Mesenchymal stem cell (in vitro differentiated cells and primary cell): ENCODE measurements around the gene SCN8A.

Source experiments
- DNase-seq: peaks from one replicate; pipeline ENCODE4 v3.0.0-alpha.2; 2013
- H2AFZ ChIP-seq: one replicate; pipeline ENCODE4 v1.6.1; 2013; ENCODE audit warnings: low read depth, mild to moderate bottlenecking, control low read depth, inconsistent platforms, low read length, moderate library complexity
- H2AK5ac ChIP-seq: 2 replicates; pipeline ENCODE4 v1.6.1; 2013; ENCODE audit warnings: low read length, moderate library complexity, mild to moderate bottlenecking, inconsistent platforms; ENCODE audit not compliant: severe bottlenecking
- H2BK120ac ChIP-seq: one replicate; pipeline ENCODE4 v1.6.1; 2013; ENCODE audit warnings: low read depth, mild to moderate bottlenecking, inconsistent platforms, low read length, moderate library complexity
- H2BK12ac ChIP-seq, 2 experiments: one replicate each; pipeline ENCODE4 v1.6.1; 2013; ENCODE audit warnings: inconsistent platforms in 2 of 2, low read length in 2 of 2, mild to moderate bottlenecking in 2 of 2, moderate library complexity in 2 of 2, control low read depth in 1 of 2
- H2BK15ac ChIP-seq: one replicate; pipeline ENCODE4 v1.6.1; 2013; ENCODE audit warnings: mild to moderate bottlenecking, low read depth, inconsistent platforms; ENCODE audit not compliant: poor library complexity, severe bottlenecking
- H2BK5ac ChIP-seq: 2 replicates; pipeline ENCODE4 v1.6.1; 2013; ENCODE audit warnings: low read depth, mild to moderate bottlenecking, low read length, control low read depth, inconsistent platforms; ENCODE audit not compliant: poor library complexity, severe bottlenecking
- H3K14ac ChIP-seq, 2 experiments: one replicate each; pipeline ENCODE4 v1.6.1; 2013; ENCODE audit warnings: inconsistent platforms in 2 of 2, low read length in 2 of 2, control low read depth in 1 of 2, mild to moderate bottlenecking in 1 of 2, moderate library complexity in 1 of 2
- H3K18ac ChIP-seq, 2 experiments: one replicate each; pipeline ENCODE4 v1.6.1; 2013; ENCODE audit warnings: inconsistent platforms in 2 of 2, low read length in 2 of 2, control low read depth in 1 of 2, low read depth in 1 of 2, mild to moderate bottlenecking in 1 of 2
- H3K23ac ChIP-seq, 2 experiments: one replicate each; pipeline ENCODE4 v1.6.1; 2013; ENCODE audit warnings: inconsistent platforms in 2 of 2, low read length in 2 of 2, mild to moderate bottlenecking in 2 of 2, moderate library complexity in 2 of 2, control low read depth in 1 of 2
- H3K27ac ChIP-seq: 2 replicates; pipeline ENCODE4 v1.5.1; 2013; ENCODE audit warnings: mild to moderate bottlenecking, moderate library complexity, low read length, control low read depth, inconsistent platforms; ENCODE audit not compliant: poor library complexity, severe bottlenecking
- H3K27me3 ChIP-seq, 2 experiments: 2 replicates each; pipeline versions ENCODE4 v1.6.1 to v1.7.0; 2013; ENCODE audit warnings: low read length in 2 of 2, mild to moderate bottlenecking in 2 of 2, moderate library complexity in 2 of 2, control low read depth in 1 of 2, inconsistent platforms in 1 of 2; ENCODE audit not compliant: control insufficient read depth in 1 of 2, insufficient read depth in 1 of 2
- H3K36me3 ChIP-seq, 2 experiments: 2 replicates each; pipeline versions ENCODE4 v1.6.1 to v1.7.0; 2013; ENCODE audit warnings: low read length in 2 of 2, control low read depth in 1 of 2, inconsistent platforms in 1 of 2, low read depth in 1 of 2, mild to moderate bottlenecking in 1 of 2; ENCODE audit not compliant: insufficient read depth in 2 of 2, control insufficient read depth in 1 of 2
- H3K4ac ChIP-seq, 2 experiments: one replicate each; pipeline ENCODE4 v1.6.1; 2013; ENCODE audit warnings: inconsistent platforms in 2 of 2, low read length in 2 of 2, mild to moderate bottlenecking in 2 of 2, moderate library complexity in 2 of 2, control low read depth in 1 of 2, low read depth in 1 of 2
- H3K4me1 ChIP-seq: 2 replicates; pipeline ENCODE4 v1.6.1; 2013; ENCODE audit warnings: low read depth, low read length, control low read depth; ENCODE audit not compliant: control insufficient read depth, insufficient read depth
- H3K4me2 ChIP-seq: 2 replicates; pipeline ENCODE4 v1.6.1; 2013; ENCODE audit warnings: low read length, mild to moderate bottlenecking, inconsistent platforms; ENCODE audit not compliant: poor library complexity, severe bottlenecking
- H3K4me3 ChIP-seq, 2 experiments: 2 replicates each; pipeline versions ENCODE4 v1.5.1 to v1.7.0; 2013; ENCODE audit warnings: low read length in 2 of 2, mild to moderate bottlenecking in 2 of 2, control low read depth in 1 of 2, low read depth in 1 of 2; ENCODE audit not compliant: insufficient read depth in 1 of 2
- H3K79me1 ChIP-seq: replicated peaks from 2 replicates; pipeline ENCODE4 v1.6.1; 2013; ENCODE audit warnings: mild to moderate bottlenecking, control low read depth, low read length, inconsistent platforms; ENCODE audit not compliant: poor library complexity, severe bottlenecking
- H3K9ac ChIP-seq: 2 replicates; pipeline ENCODE4 v1.7.0; 2013; ENCODE audit warnings: mild to moderate bottlenecking, low read length, moderate library complexity
- H3K9me3 ChIP-seq: 2 replicates; pipeline ENCODE4 v1.7.0; 2013; ENCODE audit warnings: mild to moderate bottlenecking, low read length; ENCODE audit not compliant: control insufficient read depth
- H4K8ac ChIP-seq: one replicate; pipeline ENCODE4 v1.6.1; 2013; ENCODE audit warnings: inconsistent platforms, mild to moderate bottlenecking, low read length, moderate library complexity
- H4K91ac ChIP-seq: one replicate; pipeline ENCODE4 v1.6.1; 2013; ENCODE audit warnings: mild to moderate bottlenecking, low read length, inconsistent platforms
- WGBS: methylation state at CpG from one replicate; pipeline ENCODE4 v1.1.7; 2013; ENCODE audit warnings: mixed read lengths; 5-methylcytosine and 5-hydroxymethylcytosine counted together

SCN8A gene

GRCh38 chr12:51763743-51764142 is 172.7 kb downstream of the SCN8A start:
- Histone ChIP-seq H3K18ac (no peak overlapping the region), H2AK5ac (no peak overlapping the region), H2AFZ (no peak overlapping the region), H2BK5ac (no peak overlapping the region), H3K27ac (no peak overlapping the region), H2BK15ac (no peak overlapping the region), H3K4ac (no peak overlapping the region), H3K36me3 (peaks cover 0 to 61% of the 10 kb centered on the region in 2 experiments), H4K91ac (no peak overlapping the region), H3K14ac (no peak overlapping the region), H3K27me3 (no peaks in the 10 kb centered on the region), H3K23ac (no peak overlapping the region), H3K4me3 (no peak overlapping the region), H3K4me1 (no peaks in the 10 kb centered on the region), H2BK120ac (no peak overlapping the region), H3K79me1 (no peaks in the 10 kb centered on the region), H2BK12ac (no peak overlapping the region), H3K4me2 (no peak overlapping the region), H3K9me3 (no peaks in the 10 kb centered on the region), H3K9ac (no peak overlapping the region), H4K8ac (no peak overlapping the region)
- DNase-seq: no peak

DNA sequence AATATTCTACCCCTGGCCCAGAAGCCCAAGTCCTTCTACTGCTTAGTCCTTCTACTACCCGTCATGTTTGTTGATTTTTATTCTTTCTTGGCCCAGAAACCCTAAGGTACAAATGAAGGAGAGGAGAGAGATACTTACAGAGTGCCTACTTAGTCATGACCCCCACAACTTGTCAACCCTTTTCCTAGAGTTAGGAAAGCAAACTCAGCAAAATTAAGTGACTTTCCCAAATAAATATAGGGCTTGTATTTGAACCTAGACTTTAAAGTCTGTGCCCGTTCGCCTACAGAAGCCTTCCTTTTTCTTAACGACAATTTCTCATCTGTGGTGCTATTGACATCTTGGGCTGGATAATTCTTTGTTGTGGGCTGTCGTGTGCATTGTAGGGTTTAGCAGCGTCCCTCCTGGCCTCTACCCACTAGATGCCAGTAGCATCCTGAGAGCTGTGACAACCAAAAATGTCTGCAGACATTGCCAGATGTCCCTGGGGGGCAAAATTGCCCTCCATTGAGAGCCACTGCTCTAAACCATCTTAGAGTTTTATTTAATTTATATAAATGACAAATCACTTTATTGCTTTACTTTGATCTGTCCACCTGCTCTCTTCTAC is 175.1 kb downstream of the SCN8A start:
- H4K91ac ChIP-seq: no peak overlapping the region
- no peak overlapping the region for H3K18ac ChIP-seq
- no peaks in the 10 kb centered on the region for H3K4me1 ChIP-seq
- H3K79me1 ChIP-seq: no peaks in the 10 kb centered on the region
- WGBS: 97% methylated on average over 5 of the region's 6 CpGs
- H2AFZ ChIP-seq: no peak overlapping the region
- H3K27ac ChIP-seq: no peak overlapping the region
- no peaks in the 10 kb centered on the region for H3K9me3 ChIP-seq
- H4K8ac ChIP-seq: no peak overlapping the region
- H3K14ac ChIP-seq: no peak overlapping the region
- peaks cover 0 to 70% of the 10 kb centered on the region in 2 experiments for H3K36me3 ChIP-seq
- no peak overlapping the region for H2BK15ac ChIP-seq
- H2BK5ac ChIP-seq: no peak overlapping the region
- H3K4ac ChIP-seq: no peak overlapping the region
- DNase-seq: no peak
- H2BK120ac ChIP-seq: no peak overlapping the region
- no peak overlapping the region for H2AK5ac ChIP-seq
- no peak overlapping the region for H3K9ac ChIP-seq
- no peak overlapping the region for H3K4me2 ChIP-seq
- no peaks in the 10 kb centered on the region for H3K27me3 ChIP-seq
- no peak overlapping the region for H2BK12ac ChIP-seq
- no peak overlapping the region for H3K23ac ChIP-seq
- no peak overlapping the region for H3K4me3 ChIP-seq

- Histone ChIP-seq H3K18ac (no peak overlapping the region), H2BK12ac (no peak overlapping the region), H4K91ac (no peak overlapping the region), H3K4me3 (no peak overlapping the region), H3K14ac (no peak overlapping the region), H3K23ac (no peak overlapping the region), H2AK5ac (no peak overlapping the region), H2BK15ac (no peak overlapping the region), H3K4me2 (no peak overlapping the region), H3K4ac (no peak overlapping the region), H3K79me1 (no peaks in the 10 kb centered on the region), H2BK120ac (no peak overlapping the region), H3K36me3 (peaks cover 0 to 72% of the 10 kb centered on the region in 2 experiments), H3K9ac (peak overlapping the region; percentile 4), H3K27ac (no peak overlapping the region), H3K4me1 (no peaks in the 10 kb centered on the region), H2BK5ac (no peak overlapping the region), H3K27me3 (peaks cover 0 to 6% of the 10 kb centered on the region in 2 experiments), H4K8ac (no peak overlapping the region), H3K9me3 (no peaks in the 10 kb centered on the region), H2AFZ (no peak overlapping the region)
- DNase-seq: no peak
- 94% methylated on average over 1 of the region's 1 CpG for WGBS
Observed at GRCh38 chr12:51771008-51771407, 180.0 kb downstream of the SCN8A start.

DNA sequence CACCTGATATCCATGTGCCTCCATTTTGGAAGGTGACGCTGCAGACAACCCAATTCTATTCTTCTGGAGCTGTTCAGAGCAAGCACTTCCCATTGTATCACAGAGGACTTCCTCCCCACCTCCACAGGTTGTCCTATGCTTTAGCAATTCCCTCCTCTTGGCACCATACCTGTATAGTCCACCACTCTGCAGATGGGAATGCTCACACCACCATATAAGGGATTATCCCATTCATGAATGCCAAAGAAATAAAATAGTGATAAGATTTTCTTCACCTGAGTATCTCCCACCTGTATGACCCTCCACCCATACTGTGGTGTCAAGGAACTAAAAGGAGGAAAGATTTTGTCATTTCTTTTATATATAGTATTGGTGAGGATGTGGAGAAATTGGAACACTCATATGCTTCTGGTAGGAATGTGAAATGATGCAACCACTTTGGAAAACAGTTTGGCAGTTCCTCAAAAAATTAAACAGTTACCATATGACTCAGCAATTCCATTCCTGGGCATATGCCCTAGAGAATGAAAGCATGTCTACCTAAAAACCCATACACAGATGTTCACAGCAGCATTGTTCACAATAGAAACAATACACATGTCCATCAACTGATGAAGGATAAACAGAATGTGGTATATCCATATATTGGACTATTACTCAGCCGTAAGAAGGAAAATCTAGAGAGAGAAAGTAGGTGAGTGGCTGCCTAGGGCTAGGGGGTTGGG is 182.3 kb downstream of the SCN8A start:
- H4K8ac ChIP-seq: no peak overlapping the region
- no peak overlapping the region for H2BK5ac ChIP-seq
- no peak overlapping the region for H2AFZ ChIP-seq
- peaks cover 0 to 63% of the 10 kb centered on the region in 2 experiments for H3K36me3 ChIP-seq
- no peak overlapping the region for H3K23ac ChIP-seq
- peaks cover 0 to 6% of the 10 kb centered on the region in 2 experiments for H3K27me3 ChIP-seq
- H2AK5ac ChIP-seq: no peak overlapping the region
- WGBS: 95% methylated on average over 2 of the region's 2 CpGs
- no peak overlapping the region for H2BK15ac ChIP-seq
- H4K91ac ChIP-seq: no peak overlapping the region
- no peak overlapping the region for H2BK12ac ChIP-seq
- no peak overlapping the region for H2BK120ac ChIP-seq
- H3K79me1 ChIP-seq: no peaks in the 10 kb centered on the region
- no peaks in the 10 kb centered on the region for H3K9me3 ChIP-seq
- H3K4me2 ChIP-seq: no peak overlapping the region
- H3K14ac ChIP-seq: no peak overlapping the region
- H3K4ac ChIP-seq: no peak overlapping the region
- no peak overlapping the region for H3K18ac ChIP-seq
- no peaks in the 10 kb centered on the region for H3K4me1 ChIP-seq
- no peak overlapping the region for H3K4me3 ChIP-seq
- H3K27ac ChIP-seq: no peak overlapping the region
- no peak for DNase-seq
- H3K9ac ChIP-seq: no peak overlapping the region
